Measurements from ENCODE around the gene STAT3.
"Not testable (repeated sequence)": the region's sequence is repeated elsewhere in the genome, so short reads cannot be mapped to it uniquely, and the experiment has no call there.

The STAT3 gene

DNA sequence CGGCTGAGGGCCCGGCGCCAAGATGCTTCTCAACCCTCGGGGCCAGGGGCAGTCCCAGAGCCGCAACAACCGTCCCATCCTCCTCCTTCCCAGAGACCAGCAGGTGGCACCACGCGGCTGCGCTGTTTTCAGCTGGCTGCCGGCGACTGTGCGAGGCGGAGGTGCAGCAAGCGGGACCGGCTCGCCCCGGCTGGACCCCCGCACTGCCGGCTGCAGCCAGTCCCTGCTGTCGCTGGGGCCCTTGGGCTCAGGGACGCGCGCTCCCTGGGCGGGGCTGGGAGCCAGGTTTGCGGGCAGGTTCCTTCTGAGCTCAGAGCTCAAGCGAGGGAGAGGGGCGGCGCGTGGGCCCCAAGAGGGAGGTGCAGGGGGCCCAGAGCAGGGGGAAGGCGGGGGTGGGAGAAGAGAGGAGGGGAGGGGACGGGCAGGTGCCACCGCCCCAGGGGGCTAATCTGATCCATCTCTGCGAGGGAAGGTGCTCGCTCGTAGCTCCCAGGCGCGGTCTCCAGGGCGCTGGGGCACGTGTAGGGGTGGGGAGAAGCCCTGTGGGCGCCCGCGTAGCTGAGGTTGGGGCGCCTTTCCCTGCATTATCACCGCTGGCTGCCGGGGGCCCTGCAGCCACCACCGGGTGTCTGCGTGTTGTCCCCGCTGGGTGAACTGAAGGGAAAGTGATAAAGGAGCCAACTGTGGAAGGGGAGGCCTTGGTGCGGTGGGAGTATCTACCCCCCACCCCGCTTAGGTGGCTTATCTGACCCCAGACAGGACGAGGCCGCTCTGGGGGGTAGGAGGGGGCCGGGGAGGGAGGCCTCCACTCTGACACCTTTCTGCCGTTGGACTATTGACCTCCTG lies 75.7 kb downstream of the STAT3 start:
- peak; percentile 83 for DNase-seq

DNA sequence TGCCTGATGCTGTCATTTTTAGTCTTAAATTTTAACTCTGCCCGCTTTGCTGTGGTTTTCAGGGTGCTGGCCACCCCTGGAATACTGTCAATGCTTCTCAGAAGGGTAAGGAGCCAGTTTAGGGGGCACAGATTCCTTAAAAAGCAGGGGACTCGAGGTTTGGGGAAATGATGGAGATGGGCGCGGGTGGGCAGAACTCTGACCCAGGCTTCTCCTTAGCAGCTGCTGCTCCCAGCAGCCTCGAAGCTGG lies 76.3 kb downstream of the STAT3 start:
- no peak for DNase-seq

DNA sequence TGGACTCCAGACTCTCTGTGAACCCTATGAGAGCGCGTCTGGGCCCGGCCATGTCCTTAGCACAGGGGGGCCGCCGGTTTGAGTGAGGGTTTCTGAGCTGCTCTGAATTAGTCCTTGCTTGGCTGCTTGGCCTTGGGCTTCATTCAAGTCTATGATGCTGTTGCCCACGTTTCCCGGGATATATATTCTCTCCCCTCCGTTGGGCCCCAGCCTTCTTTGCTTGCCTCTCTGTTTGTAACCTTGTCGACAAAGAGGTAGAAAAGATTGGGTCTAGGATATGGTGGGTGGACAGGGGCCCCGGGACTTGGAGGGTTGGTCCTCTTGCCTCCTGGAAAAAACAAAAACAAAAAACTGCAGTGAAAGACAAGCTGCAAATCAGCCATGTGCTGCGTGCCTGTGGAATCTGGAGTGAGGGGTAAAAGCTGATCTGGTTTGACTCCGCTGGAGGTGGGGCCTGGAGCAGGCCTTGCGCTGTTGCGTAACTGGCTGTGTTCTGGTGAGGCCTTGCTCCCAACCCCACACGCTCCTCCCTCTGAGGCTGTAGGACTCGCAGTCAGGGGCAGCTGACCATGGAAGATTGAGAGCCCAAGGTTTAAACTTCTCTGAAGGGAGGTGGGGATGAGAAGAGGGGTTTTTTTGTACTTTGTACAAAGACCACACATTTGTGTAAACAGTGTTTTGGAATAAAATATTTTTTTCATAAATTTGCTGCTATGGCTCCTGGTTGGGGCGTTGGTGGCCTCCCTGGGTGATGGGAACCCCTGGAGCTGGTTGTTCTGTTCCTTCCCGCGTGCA lies 76.8 kb downstream of the STAT3 start:
- DNase-seq, result no peak

DNA sequence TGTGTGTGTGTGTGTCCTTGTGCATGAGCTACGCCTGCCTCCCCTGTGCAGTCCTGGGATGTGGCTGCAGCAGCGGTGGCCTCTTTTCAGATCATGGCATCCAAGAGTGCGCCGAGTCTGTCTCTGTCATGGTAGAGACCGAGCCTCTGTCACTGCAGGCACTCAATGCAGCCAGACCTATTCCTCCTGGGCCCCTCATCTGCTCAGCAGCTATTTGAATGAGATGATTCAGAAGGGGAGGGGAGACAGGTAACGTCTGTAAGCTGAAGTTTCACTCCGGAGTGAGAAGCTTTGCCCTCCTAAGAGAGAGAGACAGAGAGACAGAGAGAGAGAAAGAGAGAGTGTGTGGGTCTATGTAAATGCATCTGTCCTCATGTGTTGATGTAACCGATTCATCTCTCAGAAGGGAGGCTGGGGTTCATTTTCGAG lies 77.4 kb downstream of the STAT3 start:
- DNase-seq, result peak; percentile 25

DNA sequence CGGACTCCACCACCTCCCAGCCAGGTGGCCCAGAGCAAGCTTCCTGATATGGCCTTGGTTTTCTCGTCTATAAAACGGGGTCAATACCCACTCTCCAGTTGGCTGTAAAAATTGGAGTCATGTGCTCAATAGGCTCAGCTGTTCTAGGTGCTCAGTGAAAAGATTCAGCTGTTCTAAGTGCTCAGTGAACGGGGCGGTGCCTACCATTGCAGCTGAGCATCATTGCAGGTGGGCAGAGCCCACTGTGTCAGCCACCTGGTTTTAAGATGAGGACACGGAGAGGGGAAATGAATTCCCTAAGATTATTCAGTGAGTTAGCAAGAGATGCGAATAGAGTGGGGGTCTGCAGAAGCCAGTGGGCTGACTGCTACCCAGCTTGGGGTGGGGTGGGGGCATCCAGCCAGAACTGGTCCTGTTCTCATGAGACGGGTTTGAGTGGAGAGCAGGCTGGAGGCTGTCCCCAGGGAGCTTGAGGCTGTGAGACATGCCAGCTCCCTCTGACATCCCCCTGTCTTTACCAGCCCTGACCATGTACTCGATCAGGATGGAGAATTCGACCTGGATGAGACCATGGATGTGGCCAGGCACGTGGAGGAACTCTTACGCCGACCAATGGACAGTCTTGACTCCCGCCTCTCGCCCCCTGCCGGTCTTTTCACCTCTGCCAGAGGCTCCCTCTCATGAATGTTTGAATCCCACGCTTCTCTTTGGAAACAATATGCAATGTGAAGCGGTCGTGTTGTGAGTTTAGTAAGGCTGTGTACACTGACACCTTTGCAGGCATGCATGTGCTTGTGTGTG lies 78.1 kb downstream of the STAT3 start:
- no peak for DNase-seq

DNA sequence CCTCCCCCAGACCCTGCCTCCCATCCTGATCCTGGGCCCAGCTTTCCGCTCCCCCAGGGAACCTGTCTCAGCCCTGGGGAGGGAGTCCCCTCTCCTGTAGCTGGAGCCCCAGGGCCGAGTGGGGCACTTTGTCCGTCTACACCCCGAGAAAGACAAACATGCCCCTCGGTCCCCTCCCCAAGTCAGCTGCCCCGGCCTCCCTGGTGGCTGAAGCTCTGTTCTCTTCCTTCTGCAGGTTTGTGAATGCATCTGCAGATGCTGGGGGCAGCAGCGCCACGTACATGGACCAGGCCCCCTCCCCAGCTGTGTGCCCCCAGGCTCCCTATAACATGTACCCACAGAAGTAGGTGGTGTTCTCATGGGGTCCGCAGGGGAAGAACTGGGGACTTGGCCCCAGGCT lies 79.1 kb downstream of the STAT3 start:
- DNase-seq, result no peak

DNA sequence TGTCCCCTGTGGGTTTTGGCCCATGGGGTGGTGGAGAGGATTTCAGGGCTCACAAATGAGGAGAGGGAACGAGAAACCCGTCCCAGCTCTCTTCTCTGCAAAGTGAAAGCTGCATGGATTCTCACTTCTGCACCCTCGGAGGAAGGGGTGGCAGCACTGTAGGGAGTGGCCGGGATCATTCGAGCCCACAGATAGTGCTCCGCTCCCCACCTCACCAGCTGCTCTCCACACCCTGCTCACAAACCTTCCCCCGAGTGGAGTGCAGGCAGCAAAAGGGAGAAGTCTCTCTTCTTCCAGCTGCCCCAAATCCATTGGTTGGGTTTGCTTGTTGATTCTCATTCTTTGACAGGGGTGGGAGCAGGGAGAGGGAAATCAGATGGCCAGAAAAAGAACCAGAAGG lies 79.8 kb downstream of the STAT3 start:
- no peak for DNase-seq

DNA sequence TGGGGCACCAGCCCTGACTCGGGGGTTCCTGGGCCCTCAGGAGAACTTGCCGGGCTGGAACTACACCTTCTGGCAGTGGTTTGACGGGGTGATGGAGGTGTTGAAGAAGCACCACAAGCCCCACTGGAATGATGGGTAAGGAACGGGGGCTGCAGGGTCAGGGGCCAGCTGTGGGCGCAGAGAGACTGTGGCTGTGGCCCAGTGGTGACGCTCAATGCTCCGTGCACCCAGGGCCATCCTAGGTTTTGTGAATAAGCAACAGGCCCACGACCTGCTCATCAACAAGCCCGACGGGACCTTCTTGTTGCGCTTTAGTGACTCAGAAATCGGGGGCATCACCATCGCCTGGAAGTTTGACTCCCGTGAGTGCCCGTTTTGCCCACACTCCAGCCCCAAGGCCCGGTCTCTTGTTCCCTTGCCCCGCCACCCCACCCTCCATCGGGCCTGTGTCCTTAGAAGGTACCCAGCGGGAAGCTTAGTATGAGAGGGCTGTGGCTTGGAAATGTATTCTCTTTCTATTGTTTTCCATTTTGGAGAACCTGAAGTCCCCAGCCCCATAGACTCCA lies 80.8 kb downstream of the STAT3 start:
- no peak for DNase-seq

DNA sequence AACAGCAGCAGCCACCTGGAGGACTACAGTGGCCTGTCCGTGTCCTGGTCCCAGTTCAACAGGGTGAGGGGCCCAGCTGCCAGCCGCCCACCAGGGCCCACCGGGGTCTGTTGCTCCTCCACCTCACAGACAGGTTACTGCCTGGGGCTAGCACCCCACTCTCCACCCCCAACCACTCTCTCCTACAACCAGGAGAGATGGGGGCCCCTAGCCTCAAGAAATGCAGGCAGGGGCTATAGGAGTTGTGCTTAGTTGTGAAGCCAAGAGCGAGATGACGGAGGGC lies 81.9 kb downstream of the STAT3 start:
- DNase-seq, result no peak

DNA sequence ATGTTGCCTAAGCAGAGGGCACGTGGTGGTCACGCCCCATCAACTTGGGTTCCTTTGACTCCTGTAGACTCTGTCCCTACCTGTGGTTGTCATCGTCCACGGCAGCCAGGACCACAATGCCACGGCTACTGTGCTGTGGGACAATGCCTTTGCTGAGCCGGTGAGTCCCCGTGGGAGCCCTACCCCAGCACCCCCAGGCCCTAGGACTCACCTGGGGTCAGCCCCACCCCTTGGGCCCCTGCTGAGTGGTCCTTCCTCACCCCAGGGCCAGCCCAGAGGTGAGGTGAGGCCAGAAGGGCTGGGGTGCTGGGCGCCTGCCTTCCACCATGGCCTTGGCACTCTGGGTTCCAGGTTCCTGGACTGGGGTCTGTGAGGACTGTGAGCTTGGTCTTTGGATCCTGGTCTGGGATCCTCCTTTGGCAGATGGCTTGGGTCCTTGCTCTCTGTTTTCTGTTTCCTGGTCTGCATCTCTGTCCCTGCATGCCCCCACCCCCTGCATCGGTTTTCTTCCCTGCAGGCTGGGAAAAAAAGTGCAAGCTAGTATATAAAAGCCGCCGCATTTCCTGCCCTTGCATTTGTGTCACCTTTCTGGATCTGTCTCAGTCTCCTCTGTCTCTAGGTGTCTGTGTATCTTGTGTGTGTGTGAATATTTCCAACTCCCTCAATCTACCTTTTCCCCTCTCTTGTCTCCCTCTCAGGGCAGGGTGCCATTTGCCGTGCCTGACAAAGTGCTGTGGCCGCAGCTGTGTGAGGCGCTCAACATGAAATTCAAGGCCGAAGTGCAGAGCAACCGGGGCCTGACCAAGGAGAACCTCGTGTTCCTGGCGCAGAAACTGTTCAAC lies 82.5 kb downstream of the STAT3 start:
- DNase-seq, result peak; percentile 62

DNA sequence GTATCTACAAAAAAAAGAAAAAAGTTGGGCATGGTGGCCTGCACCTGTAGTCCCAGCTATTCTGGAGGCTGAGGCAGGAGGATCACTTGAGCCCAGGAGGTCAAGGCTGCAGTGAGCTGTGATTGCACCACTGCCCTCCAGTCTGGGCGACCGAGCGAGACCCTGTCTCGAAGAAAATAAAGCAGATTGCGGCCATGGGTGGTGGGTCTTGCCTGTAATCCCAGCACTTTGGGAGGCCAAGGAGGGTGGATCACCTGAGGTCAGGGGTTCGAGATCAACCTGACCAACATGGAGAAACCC lies 83.3 kb downstream of the STAT3 start:
- not testable (repeated sequence) for DNase-seq

DNA sequence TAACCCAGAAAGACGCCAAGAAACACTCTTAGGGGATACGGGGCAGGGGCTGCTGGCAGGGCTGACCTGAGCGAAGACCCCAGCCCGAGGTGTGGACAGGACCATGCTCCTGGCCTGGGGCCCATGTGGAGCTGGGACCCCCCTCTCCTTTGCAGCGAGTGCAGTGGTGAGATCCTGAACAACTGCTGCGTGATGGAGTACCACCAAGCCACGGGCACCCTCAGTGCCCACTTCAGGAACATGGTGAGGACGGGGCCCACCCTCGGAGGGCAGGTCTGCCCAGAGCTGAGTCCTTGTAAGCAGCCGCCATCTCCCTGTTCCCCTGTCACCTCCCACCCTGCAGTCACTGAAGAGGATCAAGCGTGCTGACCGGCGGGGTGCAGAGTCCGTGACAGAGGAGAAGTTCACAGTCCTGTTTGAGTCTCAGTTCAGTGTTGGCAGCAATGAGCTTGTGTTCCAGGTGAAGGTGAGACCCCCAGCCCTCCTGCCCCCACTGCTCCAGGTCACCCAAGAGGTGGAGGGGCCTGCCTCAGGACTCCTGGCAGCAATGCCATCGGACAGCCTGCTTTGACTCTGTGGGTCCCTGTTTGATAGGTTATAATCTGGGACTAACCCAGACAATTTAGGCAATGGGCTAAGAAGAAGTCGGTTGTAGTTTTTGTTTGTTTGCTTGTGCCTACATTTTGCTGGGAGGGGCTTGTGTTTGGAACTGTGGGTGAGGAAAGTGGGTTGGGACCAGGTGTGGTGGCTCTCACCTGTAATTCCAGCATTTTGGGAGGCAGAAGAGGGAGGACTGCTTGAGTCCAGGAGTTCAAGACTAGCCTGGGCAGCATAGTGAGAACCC lies 83.8 kb downstream of the STAT3 start:
- no peak for DNase-seq

DNA sequence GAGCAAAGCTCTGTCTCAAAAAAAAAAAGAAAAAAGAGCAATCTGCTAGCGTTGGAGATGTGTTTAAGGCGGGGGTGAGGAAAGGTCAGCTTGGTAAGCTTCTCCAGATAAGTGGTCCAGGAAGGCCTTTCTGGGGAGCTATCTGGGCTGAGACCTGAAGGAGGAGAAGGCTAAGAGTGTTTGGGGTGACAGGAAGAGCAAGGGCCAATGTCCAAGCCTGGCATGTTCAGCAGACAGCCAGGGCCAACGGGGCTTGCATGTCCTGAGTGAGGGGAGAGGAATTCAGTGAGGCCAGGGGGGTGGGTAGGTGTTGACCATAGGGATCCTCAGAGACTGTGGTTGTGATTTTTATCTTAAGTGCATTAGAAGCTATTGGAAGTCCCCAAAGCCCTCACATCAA lies 84.5 kb downstream of the STAT3 start:
- DNase-seq, result no peak

DNA sequence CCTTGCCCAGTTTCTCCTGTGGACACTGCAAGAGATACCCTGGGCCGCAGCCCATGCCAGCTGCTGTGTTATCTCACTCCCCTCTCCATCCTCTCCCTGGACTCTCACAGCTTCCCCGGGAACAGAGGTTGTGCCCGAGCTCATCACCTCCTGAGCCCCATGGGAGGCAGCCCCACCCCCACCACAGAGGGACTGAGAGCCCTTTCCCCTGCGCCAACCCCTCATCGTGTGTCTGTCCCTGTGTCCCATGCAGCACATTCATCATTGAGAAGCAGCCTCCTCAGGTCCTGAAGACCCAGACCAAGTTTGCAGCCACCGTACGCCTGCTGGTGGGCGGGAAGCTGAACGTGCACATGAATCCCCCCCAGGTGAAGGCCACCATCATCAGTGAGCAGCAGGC lies 87.2 kb downstream of the STAT3 start:
- DNase-seq, result no peak

DNA sequence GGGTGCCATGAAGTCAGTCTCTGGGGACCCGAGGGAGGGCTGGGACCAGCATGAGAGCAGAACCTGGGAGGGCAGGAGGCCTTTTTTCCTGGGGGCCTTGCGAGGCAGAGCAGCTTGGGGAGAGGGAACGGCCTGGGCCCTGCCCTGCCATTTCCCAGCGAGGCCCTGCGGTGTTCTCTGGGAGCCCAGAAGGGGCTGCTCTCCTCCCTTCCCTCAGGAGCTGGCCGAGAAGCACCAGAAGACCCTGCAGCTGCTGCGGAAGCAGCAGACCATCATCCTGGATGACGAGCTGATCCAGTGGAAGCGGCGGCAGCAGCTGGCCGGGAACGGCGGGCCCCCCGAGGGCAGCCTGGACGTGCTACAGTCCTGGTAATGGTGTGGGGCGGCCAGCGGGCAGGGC lies 88.3 kb downstream of the STAT3 start:
- DNase-seq, result not testable (repeated sequence)

DNA sequence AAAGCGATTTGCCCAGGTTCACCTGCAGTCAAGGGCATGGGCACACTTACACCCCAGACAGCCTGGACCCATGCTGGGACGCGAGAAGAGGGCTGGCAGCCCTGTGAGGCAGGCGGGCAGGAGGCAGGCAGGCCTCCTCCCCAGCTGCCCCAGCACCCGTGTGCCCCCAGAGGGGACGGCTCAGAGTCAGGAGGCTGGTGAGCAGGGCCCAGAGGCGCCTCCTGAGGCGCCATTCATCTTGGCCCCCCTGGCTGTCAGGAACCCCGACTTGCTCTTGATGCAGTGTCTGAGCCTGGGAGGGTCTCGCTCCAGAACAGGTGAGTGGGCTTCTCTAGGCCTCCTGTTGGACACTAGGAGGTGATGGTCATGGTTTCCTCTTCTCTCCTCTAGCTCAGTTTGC lies 88.9 kb downstream of the STAT3 start:
- not testable (repeated sequence) for DNase-seq

DNA sequence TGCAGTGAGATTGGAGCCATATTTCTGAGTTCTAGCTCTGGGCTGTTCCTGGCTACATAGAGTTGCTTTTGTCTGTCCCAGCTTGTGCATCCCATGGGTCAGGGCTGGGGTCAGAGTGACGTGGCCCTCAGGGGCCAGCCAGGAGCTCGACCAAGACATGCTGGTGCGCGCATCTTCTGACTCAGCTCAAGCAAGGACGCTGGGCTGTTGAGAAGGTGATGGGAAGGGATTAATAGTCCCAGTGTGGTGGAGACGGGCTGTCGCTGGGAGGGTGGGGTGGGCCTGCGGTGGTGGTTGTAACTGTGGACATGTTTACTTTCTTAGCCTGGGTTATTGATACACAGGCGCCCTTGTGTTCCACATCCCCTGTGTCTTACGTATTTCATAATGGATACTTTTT lies 90.5 kb downstream of the STAT3 start:
- DNase-seq, result not testable (repeated sequence)

DNA sequence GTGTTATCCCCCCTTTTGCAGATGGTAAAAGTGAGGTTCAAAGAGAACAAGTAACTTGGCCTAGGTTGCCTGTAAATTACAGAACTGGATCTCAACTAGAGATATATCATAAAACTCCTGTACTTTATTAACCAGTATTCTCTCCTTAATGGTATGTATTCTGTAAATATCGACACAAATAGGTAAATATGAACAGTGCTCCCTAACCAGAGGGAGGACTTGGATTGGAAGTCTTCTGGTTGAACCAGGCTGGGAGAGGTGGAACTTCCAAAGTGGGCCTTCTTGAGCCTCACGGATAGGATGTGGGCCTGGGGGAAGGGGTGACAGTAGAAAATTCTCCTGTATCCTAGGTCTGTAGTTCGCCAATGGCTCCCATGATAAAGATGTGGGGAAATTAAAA lies 92.2 kb downstream of the STAT3 start:
- no peak for DNase-seq

DNA sequence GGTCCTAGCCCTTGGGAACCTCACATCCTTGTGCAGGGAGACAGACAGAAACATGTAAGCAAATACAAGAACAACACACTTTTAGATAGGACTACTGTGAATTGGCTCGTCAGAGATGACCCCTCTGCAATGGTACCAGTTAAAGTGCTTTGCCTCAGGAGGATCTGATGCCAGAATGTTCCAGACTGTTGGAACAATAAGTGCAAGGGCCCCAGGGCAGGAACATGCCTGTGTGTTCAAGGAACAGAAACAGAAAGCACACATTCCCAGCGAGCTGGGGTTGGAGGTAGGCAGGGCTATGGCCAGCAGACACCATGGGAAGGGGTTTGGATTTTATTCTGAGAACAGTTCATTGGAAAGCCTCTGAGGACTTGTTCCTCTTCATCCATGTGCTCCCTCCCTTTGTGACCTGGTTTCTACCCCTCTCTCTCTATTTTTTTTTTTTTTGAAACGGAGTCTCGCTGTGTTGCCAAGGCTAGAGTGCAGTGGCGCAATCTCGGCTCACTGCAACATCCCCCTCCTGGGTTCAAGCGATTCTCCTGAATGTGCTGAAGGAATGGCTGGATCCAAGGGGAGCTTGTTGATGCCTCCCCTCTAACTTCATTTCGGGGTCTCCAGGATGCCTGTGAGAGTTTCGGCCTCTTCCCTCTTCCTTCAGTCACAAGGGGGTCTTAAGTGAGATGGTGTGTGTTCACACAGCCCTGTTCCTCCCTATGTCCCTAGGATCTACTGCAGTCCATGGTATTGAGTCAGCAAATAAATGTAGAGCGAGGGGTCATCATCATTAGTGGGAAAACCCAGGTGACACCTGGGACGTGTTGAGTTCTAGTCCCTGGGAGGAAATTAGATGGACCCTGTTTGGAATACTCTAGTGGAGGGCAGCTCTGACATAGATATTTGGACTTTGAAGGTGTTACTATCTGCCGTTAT lies 93.5 kb downstream of the STAT3 start:
- DNase-seq, result no peak

DNA sequence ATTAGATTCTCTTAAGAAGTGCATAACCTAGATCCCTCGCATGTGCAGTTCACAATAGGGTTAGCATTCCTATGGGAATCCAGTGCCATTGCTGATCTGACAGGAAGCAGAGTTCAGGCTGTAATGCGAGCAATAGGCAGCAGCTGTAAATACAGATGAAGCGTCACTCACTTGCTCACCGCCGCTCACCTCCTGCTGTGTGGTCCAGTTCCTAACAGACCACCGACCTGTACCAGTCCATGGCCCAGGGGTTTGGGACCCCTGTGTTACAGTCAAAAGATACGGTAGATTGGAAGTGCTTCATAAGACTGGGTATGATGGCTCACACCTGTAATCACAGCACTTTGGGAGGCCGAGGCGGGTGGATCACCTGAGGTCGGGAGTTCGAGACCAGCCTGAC lies 97.1 kb downstream of the STAT3 start:
- DNase-seq, result no peak

DNA sequence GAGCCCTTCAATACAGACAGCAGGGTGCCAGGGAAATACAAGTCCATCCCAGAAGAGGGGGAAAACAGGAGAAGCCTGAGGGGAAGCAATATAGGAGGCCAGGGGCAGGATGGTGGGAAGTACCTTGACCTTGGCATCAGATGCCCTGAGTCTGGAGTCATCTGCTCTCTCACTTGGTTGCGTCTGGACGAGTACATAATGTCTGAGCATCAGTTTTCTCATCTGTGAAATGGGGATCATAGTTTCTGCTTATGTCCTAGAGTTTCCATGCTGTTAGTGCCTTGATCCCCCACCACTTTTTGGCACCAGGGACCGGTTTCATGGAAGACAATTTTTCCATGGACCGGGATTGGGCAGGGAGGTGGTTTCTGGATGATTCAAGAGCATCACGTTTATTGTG lies 97.7 kb downstream of the STAT3 start:
- no peak for DNase-seq
